Measurements from ENCODE around the gene PIM3.

PIM3 gene

DNA sequence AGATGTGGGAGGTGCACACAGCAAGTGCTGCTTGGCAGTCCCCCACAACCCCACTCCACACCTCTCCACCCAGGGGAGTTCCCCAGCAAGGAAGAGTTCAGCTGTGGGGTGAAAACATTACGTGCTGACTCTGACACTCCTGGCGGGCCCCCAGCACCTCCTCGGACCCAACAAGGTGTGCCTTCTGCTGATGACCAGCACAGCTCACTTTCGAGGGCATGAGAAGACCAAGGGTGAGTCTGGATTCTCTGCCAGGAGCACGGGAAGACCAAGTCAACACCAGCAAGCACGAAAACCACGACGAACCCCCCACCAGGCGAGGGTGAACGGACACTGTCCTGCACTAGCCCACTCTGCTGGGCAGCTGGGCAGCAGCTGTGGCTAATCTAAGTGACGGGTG lies 43.7 kb upstream of the PIM3 start:
- Histone ChIP-seq H2AFZ (ENCODE audit: low read length) (no peak overlapping the region), H3K9me3 (replicated peaks; ENCODE audit: insufficient read depth, low read length) (no peaks in the 10 kb centered on the region), H3K27me3 (replicated peaks; ENCODE audit: insufficient read depth, low read length) (no peaks in the 10 kb centered on the region), H3K27ac (ENCODE audit: low read length) (no peak overlapping the region), H3K4me1 (ENCODE audit: low read length) (peaks cover 7% of the 10 kb centered on the region; the same call in 1 of the 2 replicates), H3K36me3 (replicated peaks; ENCODE audit: insufficient read depth, low read length) (no peaks in the 10 kb centered on the region), H3F3A (ENCODE audit: insufficient read depth, low read length) (no peaks in the 10 kb centered on the region), H4K20me1 (ENCODE audit: insufficient read depth, low read length) (no peaks in the 10 kb centered on the region), H3K9ac (ENCODE audit: low read length) (no peak overlapping the region), H3K79me2 (ENCODE audit: low read length) (peaks cover 19% of the 10 kb centered on the region), H3K9me2 (replicated peaks; ENCODE audit: insufficient read depth, low read length) (no peaks in the 10 kb centered on the region), H3K4me2 (ENCODE audit: low read depth, low read length) (no peak overlapping the region), H3K4me3 (ENCODE audit: low read length) (no peak overlapping the region)
- TF ChIP-seq, protein P1, sequence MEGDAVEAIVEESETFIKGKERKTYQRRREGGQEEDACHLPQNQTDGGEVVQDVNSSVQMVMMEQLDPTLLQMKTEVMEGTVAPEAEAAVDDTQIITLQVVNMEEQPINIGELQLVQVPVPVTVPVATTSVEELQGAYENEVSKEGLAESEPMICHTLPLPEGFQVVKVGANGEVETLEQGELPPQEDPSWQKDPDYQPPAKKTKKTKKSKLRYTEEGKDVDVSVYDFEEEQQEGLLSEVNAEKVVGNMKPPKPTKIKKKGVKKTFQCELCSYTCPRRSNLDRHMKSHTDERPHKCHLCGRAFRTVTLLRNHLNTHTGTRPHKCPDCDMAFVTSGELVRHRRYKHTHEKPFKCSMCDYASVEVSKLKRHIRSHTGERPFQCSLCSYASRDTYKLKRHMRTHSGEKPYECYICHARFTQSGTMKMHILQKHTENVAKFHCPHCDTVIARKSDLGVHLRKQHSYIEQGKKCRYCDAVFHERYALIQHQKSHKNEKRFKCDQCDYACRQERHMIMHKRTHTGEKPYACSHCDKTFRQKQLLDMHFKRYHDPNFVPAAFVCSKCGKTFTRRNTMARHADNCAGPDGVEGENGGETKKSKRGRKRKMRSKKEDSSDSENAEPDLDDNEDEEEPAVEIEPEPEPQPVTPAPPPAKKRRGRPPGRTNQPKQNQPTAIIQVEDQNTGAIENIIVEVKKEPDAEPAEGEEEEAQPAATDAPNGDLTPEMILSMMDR (IDR thresholded peaks at IDR 0.05; ENCODE audit: low read length) = no peak
- TF ChIP-seq EZH2 (optimal IDR thresholded peaks at IDR 0.05; ENCODE audit: low read depth, low read length) (no peak), EZH2phosphoT487 (IDR thresholded peaks at IDR 0.05; ENCODE audit: low read length) (no peak)
- DNase-seq = no peak

GRCh38 chr22:49917974-49918910 lies 42.3 kb upstream of the PIM3 start, which contains the start of the genes ALG12 and CRELD2:
Gene ALG12 (minus strand): TSS chr22:49918438. CDS start chr22:49913765, 4,673 bp downstream.
Gene CRELD2 (plus strand): TSS chr22:49918634. CDS start chr22:49918770, 136 bp downstream.
- peak; percentile 95 for DNase-seq
- Histone ChIP-seq H3K4me2 (ENCODE audit: low read depth, low read length) (peak within 1 kb of the TSS; percentile 98), H4K20me1 (ENCODE audit: insufficient read depth, low read length) (no peaks in the 10 kb centered on the region), H3K9me2 (replicated peaks; ENCODE audit: insufficient read depth, low read length) (no peaks in the 10 kb centered on the region), H2AFZ (ENCODE audit: low read length) (peak within 1 kb of the TSS; percentile 96), H3K36me3 (replicated peaks; ENCODE audit: insufficient read depth, low read length) (no peaks in the 10 kb centered on the region), H3K4me3 (ENCODE audit: low read length) (peak within 1 kb of the TSS; percentile 90), H3F3A (ENCODE audit: insufficient read depth, low read length) (no peaks in the 10 kb centered on the region), H3K4me1 (ENCODE audit: low read length) (peaks cover 7% of the 10 kb centered on the region; the same call in 1 of the 2 replicates), H3K27me3 (replicated peaks; ENCODE audit: insufficient read depth, low read length) (no peaks in the 10 kb centered on the region), H3K9ac (ENCODE audit: low read length) (peak within 1 kb of the TSS; percentile 88), H3K27ac (ENCODE audit: low read length) (peak within 1 kb of the TSS; percentile 76; the same call in 1 of the 2 replicates), H3K9me3 (replicated peaks; ENCODE audit: insufficient read depth, low read length) (no peaks in the 10 kb centered on the region), H3K79me2 (ENCODE audit: low read length) (peaks cover 19% of the 10 kb centered on the region)
- TF ChIP-seq, protein P1 (IDR thresholded peaks at IDR 0.05; ENCODE audit: low read length) = no peak
- no peak for TF ChIP-seq EZH2 (optimal IDR thresholded peaks at IDR 0.05; ENCODE audit: low read depth, low read length)
- no peak for TF ChIP-seq EZH2phosphoT487 (IDR thresholded peaks at IDR 0.05; ENCODE audit: low read length)

DNA sequence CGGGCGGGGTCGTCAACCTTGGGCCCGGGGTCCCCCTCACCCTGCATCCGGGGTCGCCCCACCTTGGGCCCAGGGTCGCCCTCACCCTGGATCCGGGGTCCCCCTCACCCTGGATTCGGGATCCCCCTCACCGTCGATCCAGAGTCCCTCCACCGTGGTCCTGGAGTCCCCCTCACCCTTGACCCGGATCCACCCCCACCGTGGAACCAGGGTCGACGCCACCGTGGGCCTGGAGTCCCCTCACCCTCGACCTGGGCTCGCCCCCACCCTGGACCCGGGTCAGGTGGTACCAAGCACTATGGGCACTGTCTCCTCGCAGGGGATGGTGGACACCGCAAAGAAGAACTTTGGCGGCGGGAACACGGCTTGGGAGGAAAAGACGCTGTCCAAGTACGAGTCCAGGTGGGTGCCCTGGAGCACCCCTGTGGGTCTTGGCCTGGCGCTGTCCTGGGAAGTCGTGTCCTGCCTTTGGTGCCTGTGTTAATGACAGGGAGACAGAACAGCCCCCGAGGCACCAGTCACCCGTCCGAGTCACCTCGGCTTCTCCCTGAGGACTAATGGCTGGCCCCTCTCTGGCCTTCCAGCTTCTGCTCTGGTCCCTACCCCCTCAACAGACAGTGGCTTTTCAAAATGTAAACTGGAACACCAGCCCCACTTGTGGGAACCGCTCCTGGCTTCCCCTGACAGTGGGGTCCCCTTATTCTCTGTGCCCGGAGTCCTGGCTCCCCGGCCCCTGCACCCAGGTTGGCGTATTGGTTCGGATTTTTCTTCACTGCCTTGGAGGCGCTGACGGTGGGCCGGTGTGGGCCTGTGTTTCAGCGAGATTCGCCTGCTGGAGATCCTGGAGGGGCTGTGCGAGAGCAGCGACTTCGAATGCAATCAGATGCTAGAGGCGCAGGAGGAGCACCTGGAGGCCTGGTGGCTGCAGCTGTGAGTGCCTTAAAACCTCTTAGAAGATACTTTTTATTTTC lies 41.4 kb upstream of the PIM3 start:
- peak overlapping the region; percentile 85 for H3K4me2 ChIP-seq (ENCODE audit: low read depth, low read length)
- DNase-seq = no peak
- H3F3A ChIP-seq (ENCODE audit: insufficient read depth, low read length) = no peaks in the 10 kb centered on the region
- H3K27ac ChIP-seq (ENCODE audit: low read length) = no peak overlapping the region
- H3K4me3 ChIP-seq (ENCODE audit: low read length) = peak overlapping the region; percentile 68
- H4K20me1 ChIP-seq (ENCODE audit: insufficient read depth, low read length) = no peaks in the 10 kb centered on the region
- no peaks in the 10 kb centered on the region for H3K9me3 ChIP-seq (replicated peaks; ENCODE audit: insufficient read depth, low read length)
- peaks cover 19% of the 10 kb centered on the region for H3K79me2 ChIP-seq (ENCODE audit: low read length)
- no peaks in the 10 kb centered on the region for H3K36me3 ChIP-seq (replicated peaks; ENCODE audit: insufficient read depth, low read length)
- no peak overlapping the region; the same call in 1 of the 2 replicates for H2AFZ ChIP-seq (ENCODE audit: low read length)
- H3K9me2 ChIP-seq (replicated peaks; ENCODE audit: insufficient read depth, low read length) = no peaks in the 10 kb centered on the region
- H3K9ac ChIP-seq (ENCODE audit: low read length) = peak overlapping the region; percentile 74
- peaks cover 7% of the 10 kb centered on the region; the same call in 1 of the 2 replicates for H3K4me1 ChIP-seq (ENCODE audit: low read length)
- no peaks in the 10 kb centered on the region for H3K27me3 ChIP-seq (replicated peaks; ENCODE audit: insufficient read depth, low read length)
- TF ChIP-seq, protein P1 (IDR thresholded peaks at IDR 0.05; ENCODE audit: low read length) = no peak
- TF ChIP-seq EZH2 (optimal IDR thresholded peaks at IDR 0.05; ENCODE audit: low read depth, low read length) = no peak
- no peak for TF ChIP-seq EZH2phosphoT487 (IDR thresholded peaks at IDR 0.05; ENCODE audit: low read length)

Data from MM.1S (cell line).